NK-92 treated with Interleukin-12 subunit alpha and Interleukin-12 subunit beta, amount 100 ng/mL, for 24 hours (cell line): Measurements from ENCODE around the gene MEI4.

Experiments used
- DNase-seq: peaks from one replicate; lab custom pipeline; 2025; lab: John Stamatoyannopoulos, UW

The MEI4 gene

GRCh38 chr6:77965449-77965848, 312.6 kb downstream of the MEI4 start:
- DNase-seq, result no peak

- no peak for DNase-seq
These were observed 319.5 kb downstream of the MEI4 start for GRCh38 chr6:77972334-77972733.
